Measurements from ENCODE around the gene PRKAR1B.

PRKAR1B gene

DNA sequence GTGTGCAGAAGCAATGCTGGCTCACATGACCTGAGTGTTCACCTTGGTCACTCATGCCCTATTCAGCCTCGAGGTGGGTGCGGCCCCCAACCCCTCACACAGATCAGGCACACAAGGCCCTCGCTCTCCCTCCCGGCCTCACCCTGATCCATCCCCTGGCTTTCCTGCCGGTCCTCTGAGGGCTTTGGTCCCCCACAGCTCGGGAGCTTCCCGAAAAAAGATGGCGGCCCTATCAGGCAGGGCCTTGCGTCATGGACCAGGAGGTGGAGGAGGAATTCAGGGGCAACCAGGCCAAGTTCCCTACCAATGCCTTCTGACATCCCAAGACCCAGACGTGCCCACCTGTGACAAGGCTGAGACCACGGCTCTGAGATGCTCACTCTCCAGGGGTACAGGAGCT is 44.3 kb downstream of the PRKAR1B start:
- TF ChIP-seq, protein P1, sequence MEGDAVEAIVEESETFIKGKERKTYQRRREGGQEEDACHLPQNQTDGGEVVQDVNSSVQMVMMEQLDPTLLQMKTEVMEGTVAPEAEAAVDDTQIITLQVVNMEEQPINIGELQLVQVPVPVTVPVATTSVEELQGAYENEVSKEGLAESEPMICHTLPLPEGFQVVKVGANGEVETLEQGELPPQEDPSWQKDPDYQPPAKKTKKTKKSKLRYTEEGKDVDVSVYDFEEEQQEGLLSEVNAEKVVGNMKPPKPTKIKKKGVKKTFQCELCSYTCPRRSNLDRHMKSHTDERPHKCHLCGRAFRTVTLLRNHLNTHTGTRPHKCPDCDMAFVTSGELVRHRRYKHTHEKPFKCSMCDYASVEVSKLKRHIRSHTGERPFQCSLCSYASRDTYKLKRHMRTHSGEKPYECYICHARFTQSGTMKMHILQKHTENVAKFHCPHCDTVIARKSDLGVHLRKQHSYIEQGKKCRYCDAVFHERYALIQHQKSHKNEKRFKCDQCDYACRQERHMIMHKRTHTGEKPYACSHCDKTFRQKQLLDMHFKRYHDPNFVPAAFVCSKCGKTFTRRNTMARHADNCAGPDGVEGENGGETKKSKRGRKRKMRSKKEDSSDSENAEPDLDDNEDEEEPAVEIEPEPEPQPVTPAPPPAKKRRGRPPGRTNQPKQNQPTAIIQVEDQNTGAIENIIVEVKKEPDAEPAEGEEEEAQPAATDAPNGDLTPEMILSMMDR (IDR thresholded peaks at IDR 0.05; ENCODE audit: insufficient read depth, low read depth, low read length, missing control alignments): no peak
- no peak for DNase-seq (ENCODE audit: low read depth)
- no peak overlapping the region for H3K4me3 ChIP-seq (ENCODE audit: low read length)

DNA sequence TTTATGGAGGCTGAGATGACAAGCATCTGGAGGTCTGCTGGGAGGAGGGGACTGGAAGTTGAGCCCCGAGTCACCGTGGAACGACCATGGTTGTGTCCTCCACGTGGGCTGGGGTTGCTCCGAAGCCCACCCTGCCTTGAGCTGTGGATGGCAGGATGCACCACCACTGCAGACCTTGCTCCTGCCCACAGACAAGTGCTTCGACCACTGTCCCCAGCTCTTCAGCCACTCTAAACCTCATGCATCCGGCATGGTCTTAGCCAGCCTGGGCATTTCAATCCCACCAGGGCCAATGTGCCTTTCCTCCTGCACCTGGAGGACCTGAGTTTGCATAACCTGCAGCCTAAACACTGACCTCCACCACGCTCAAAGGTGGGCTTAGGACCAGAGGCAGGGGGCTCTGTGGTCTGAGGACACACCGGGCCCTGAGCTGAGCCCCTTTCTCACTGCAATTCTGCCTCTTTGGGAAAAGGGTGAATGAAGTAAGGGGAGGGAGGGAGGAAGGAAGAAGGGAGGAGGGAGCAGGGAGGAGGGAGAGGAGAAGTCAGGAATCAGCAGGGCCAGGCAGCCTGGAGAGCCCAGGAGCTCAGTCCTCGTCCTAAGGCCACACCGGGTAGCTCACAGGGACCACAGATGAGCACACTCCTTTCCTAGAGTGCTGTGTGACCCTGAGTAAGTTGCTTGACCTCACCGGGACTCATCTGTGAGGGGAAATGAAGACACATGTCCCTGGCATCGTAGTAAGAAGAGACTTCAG is 45.4 kb downstream of the PRKAR1B start:
- TF ChIP-seq, protein P1 (IDR thresholded peaks at IDR 0.05; ENCODE audit: insufficient read depth, low read depth, low read length, missing control alignments): no peak
- DNase-seq (ENCODE audit: low read depth): no peak

DNA sequence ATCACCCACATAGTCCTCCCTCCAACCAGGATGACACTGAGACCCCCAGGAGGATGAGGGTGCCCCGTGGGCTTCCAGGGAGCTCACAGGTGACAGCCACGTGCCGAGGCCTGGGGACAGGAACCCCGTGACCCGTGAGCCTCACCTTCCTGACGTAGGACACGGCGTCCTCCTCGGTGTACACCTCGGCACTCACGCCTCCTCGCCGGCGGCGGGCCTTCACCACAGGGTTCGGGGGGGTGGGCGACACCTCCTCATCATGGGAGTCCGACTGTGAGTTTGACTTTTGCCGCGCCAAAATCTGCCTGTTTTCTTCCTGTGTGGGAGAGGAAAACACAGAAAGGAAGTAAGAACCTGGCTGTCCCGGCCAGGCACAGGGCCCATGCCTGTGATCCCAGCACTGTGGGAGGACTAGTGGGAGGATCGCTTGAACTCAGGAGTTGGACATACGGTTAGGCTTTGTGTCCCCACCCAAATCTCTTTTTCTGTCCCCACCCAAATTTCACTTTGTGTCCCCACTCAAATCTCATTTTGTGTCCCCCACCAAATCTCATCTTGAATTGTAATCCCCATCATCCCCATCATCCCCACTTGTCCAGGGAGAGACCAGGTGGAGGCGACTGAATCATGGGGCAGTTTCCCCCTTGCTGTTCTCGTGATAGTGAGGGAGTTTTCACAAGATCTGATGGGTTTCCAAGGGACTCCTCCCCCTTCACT is 46.5 kb downstream of the PRKAR1B start:
- no peak for DNase-seq (ENCODE audit: low read depth)
- H3K4me3 ChIP-seq (ENCODE audit: low read length): no peak overlapping the region
- TF ChIP-seq, protein P1 (IDR thresholded peaks at IDR 0.05; ENCODE audit: insufficient read depth, low read depth, low read length, missing control alignments): no peak

More for the DNA sequence above, 45.4 kb downstream of the PRKAR1B start:
- H3K4me3 ChIP-seq (ENCODE audit: low read length): no peak overlapping the region

DNA sequence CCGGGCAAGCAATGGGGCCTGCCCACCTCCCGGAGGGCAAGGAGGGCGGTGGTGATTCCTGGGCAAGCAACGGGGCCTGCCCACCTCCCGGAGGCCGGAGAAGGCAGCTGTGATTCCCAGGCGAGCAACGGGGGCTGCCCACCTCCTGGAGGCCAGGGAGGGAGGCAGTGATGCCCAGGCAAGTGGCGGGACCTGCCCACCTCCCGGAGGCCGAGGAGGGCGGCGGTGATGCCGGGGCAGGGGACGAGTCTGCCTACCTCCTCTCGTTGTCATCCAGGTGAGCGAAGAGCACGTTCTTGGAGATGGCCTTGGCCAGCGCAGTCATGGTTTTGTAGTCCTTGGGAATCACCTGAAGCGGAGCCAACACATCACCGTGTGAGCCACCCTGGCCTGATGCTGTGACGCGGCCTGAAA is 50.1 kb downstream of the PRKAR1B start:
- TF ChIP-seq, protein P1 (IDR thresholded peaks at IDR 0.05; ENCODE audit: insufficient read depth, low read depth, low read length, missing control alignments): no peak
- no peak overlapping the region for H3K4me3 ChIP-seq (ENCODE audit: low read length)
- DNase-seq (ENCODE audit: low read depth): no peak

DNA sequence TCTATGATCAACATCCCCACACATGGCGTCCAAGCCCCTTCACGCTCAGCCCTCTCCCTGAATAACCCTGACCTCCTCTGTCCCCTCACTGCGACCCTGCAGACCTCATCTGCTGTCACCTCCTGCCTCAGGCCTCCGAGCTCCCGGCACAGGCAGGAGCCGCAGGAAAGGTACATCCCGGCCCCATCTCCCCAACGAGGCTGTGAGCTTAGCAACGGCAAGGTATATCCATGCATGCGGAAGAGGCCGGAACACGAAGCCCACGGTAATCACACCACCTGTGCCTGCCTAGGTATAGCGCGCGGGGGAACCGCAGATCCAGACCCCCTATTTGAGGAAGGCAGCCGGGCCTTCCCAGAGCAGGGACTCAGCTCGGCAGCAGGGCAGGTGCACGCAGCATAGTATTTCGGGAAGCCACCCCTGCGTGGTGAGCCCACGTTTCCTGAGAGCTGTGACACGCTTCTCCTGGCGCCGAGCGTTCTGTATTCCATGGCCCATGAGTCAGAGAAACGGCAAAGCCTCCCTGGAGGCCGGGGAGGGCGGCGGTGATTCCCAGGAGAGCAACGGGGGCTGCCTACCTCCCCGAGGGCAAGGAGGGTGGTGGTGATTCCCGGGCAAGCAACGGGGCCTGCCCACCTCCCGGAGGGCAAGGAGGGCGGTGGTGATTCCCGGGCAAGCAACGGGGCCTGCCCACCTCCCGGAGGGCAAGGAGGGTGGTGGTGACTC is 50.7 kb downstream of the PRKAR1B start:
- no peak for DNase-seq (ENCODE audit: low read depth)
- no peak overlapping the region for H3K4me3 ChIP-seq (ENCODE audit: low read length)
- TF ChIP-seq, protein P1 (IDR thresholded peaks at IDR 0.05; ENCODE audit: insufficient read depth, low read depth, low read length, missing control alignments): no peak

DNA sequence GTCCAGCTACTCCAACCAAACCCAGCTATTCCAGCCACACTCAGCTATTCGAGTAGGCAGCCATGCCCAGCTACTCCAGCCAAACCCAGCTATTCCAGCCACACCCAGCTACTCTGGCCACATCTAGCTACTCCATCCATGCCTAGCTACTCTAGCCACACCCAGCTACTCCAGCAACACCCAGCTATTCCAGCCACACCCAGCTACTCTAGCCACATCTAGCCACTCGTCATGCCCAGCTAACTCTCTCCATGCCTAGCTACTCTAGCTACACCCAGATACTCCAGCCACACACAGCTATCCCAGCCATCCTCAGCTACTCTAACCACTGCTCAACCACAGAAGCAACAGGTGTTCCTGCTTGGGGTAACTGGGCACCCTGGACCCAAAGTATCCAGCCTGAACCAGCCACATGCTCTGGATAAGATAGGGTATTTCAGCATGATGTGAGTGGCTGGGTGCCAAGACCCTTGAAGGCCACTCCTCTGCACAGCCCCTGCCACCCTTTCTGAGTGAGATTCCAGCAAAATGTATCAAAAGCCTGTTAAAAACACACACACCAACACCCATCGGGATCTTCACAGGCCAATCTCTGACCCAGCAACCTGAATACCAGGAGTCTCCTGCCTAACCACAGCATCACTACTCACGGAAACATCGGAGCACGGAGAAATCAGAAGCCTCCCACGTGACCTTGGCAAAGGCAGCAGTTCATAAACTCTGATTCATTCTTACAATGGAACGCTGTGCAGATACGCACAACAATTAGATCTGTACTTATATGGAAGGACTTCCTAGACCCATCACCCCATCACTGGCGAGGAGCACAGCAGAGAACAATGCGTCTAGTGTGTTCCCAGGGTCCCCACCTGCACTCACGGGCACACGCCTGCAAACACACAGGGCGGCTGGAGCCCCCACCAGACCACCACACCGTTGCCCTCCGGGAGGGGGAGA is 52.3 kb downstream of the PRKAR1B start:
- DNase-seq (ENCODE audit: low read depth): peak; percentile 64
- H3K4me3 ChIP-seq (ENCODE audit: low read length): no peak overlapping the region
- TF ChIP-seq, protein P1 (IDR thresholded peaks at IDR 0.05; ENCODE audit: insufficient read depth, low read depth, low read length, missing control alignments): no peak
